ENCODE results near the gene ZNF548.
A peak's percentile ranks its signal among the peaks of the same experiment; 100 is the strongest.
"Not testable (repeated sequence)": the region's sequence is repeated elsewhere in the genome, so short reads cannot be mapped to it uniquely, and the experiment has no call there.

The ZNF548 gene

DNA sequence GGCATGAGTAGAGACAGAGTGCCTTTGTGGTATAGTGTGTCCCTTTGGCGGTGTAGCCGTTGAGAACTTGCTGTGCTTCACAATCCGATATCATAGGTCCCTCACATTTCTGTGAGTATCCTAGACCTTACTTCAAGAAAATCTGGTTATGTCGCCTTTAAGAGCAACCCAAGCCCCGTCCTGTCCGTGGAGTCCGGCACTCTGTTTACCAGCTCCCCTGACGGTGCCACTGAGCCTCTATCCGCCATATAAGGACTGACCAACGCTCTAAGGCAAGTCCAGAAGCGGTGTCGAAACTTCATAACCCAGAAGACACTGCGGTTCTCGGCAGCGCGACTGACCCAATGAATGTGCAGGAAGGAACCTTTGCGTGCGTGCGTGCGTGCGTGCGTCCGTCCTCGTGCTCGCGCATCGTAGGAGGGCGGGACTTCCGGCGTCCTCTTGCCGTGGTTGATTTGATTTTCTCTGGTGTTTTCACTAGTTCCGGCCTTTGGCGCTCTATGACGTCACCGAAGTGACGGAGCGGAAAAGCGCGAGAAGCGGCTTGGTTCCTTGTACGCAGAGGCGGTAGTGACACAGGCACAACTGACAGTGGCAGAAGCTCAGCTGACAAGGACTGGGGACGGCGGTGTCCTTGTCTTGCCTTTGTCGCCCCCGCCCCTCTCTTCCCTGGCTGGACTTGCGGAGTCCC, 26.5 kb upstream of the ZNF548 start, which contains the start of the genes TRAPPC2B and ZNF547:
TSS of gene TRAPPC2B (plus strand) at position 555 of the 691 bp plus-strand sequence. CDS start 1,283 bp downstream, outside the sequence.
TSS of gene ZNF547 (plus strand) at position 555 of the 691 bp plus-strand sequence. CDS start 5,005 bp downstream, outside the sequence.
- Histone ChIP-seq H3K4me1 (ENCODE audit: control insufficient read depth, insufficient read depth, low read length) (no peaks in the 10 kb centered on the region), H3K27ac (ENCODE audit: low read length) (no peak within 1 kb of the TSS), H3K27me3 (ENCODE audit: control insufficient read depth, insufficient read depth, low read length) (no peaks in the 10 kb centered on the region), H3K36me3 (ENCODE audit: control insufficient read depth, insufficient read depth, low read length) (no peaks in the 10 kb centered on the region; the same call in 1 of the 2 replicates), H3K9me3 (ENCODE audit: control insufficient read depth, insufficient read depth, low read length) (no peaks in the 10 kb centered on the region), H3K4me3 (ENCODE audit: low read length) (peak within 1 kb of the TSS; percentile 66; the same call in 1 of the 2 replicates)
- no CpG with 5 or more reads among the region's 47 CpGs for WGBS (ENCODE audit: insufficient coverage, insufficient read length)
- peak; percentile 98 for DNase-seq (ENCODE audit: low read depth, low spot score)

DNA sequence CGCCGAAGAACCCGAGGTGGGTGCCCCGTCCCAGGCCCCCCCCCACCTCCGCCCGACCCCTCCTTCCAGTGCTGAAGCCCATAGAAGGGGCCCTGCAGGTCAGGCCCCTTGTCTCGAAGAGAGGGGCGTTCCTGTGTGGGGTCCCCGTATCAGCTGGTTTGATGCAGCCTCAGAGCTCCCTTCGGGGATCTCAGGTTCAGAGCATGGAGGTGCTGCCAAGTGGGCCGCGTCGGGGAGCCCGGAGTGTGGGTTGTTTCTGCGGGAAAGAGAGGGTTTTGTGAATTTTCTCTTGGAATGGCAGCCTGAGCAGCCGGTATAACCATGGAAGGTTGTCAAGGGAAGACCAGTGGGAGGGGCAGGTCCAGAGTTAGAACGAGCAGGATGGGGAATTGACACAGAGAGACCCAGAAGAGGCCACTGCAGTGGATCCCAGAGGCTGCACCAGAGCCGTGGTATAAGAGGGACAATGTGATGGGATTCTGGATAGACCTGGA, 25.9 kb upstream of the ZNF548 start:
- H3K9me3 ChIP-seq (ENCODE audit: control insufficient read depth, insufficient read depth, low read length), result no peaks in the 10 kb centered on the region
- no CpG with 5 or more reads among the region's 18 CpGs for WGBS (ENCODE audit: insufficient coverage, insufficient read length)
- H3K4me3 ChIP-seq (ENCODE audit: low read length), result peak overlapping the region; percentile 52; the same call in 1 of the 2 replicates
- no peaks in the 10 kb centered on the region; the same call in 1 of the 2 replicates for H3K36me3 ChIP-seq (ENCODE audit: control insufficient read depth, insufficient read depth, low read length)
- DNase-seq (ENCODE audit: low read depth, low spot score), result no peak
- H3K27ac ChIP-seq (ENCODE audit: low read length), result no peak overlapping the region
- no peaks in the 10 kb centered on the region for H3K4me1 ChIP-seq (ENCODE audit: control insufficient read depth, insufficient read depth, low read length)
- H3K27me3 ChIP-seq (ENCODE audit: control insufficient read depth, insufficient read depth, low read length), result no peaks in the 10 kb centered on the region

DNA sequence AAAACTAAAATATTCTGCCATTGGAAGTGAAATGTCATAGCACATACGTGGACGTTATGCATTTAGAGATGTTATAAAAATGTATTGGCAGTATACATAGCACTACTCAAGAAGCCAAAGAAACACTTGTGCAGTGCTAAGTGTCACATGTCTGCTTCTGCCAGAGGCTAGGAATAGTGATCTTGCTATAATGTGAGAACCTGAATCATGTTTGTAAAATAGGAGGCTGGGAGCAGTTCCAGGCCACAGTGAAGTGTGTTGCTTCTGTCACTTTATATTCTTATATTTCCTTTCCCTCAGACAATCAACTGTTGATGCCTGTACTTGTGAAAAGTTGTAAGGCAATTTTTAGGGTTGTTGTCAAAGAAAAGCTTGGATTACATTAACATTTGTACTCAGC, 22.9 kb upstream of the ZNF548 start:
- WGBS (ENCODE audit: insufficient coverage, insufficient read length), result no CpG with 5 or more reads among the region's 2 CpGs
- Histone ChIP-seq H3K4me1 (ENCODE audit: control insufficient read depth, insufficient read depth, low read length) (no peaks in the 10 kb centered on the region), H3K9me3 (ENCODE audit: control insufficient read depth, insufficient read depth, low read length) (no peaks in the 10 kb centered on the region), H3K27me3 (ENCODE audit: control insufficient read depth, insufficient read depth, low read length) (no peaks in the 10 kb centered on the region), H3K27ac (ENCODE audit: low read length) (no peak overlapping the region), H3K4me3 (ENCODE audit: low read length) (no peak overlapping the region), H3K36me3 (ENCODE audit: control insufficient read depth, insufficient read depth, low read length) (no peaks in the 10 kb centered on the region)
- no peak for DNase-seq (ENCODE audit: low read depth, low spot score)

DNA sequence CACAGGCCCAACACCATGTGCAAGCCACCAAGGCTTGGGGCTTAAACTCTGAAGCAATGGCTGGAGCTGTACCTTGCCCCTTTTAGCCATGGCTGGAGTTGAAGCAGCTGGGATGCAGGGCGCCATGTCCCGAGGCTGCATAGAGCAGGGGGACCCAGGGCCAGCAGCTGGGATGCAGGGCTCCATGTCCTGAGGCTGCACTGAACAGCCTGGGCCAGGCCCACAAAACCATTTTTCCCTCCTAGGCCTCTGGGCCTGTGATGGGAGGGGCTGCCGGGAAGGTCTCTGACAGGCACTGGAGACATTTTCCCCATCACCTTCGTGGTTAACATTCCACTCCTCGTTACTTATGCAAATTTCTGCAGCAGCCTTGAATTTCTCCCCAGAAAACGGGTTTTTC, 15.5 kb upstream of the ZNF548 start:
- H3K27ac ChIP-seq (ENCODE audit: low read length), result no peak overlapping the region
- no CpG with 5 or more reads among the region's 6 CpGs for whole genome bisulfite sequencing (ENCODE audit: insufficient coverage, insufficient read length)
- no peaks in the 10 kb centered on the region for H3K4me1 ChIP-seq (ENCODE audit: control insufficient read depth, insufficient read depth, low read length)
- H3K27me3 ChIP-seq (ENCODE audit: control insufficient read depth, insufficient read depth, low read length), result no peaks in the 10 kb centered on the region
- no peak overlapping the region for H3K4me3 ChIP-seq (ENCODE audit: low read length)
- no peak for DNase-seq (ENCODE audit: low read depth, low spot score)
- H3K36me3 ChIP-seq (ENCODE audit: control insufficient read depth, insufficient read depth, low read length), result peaks cover 7% of the 10 kb centered on the region
- peaks cover 5% of the 10 kb centered on the region for H3K9me3 ChIP-seq (ENCODE audit: control insufficient read depth, insufficient read depth, low read length)

DNA sequence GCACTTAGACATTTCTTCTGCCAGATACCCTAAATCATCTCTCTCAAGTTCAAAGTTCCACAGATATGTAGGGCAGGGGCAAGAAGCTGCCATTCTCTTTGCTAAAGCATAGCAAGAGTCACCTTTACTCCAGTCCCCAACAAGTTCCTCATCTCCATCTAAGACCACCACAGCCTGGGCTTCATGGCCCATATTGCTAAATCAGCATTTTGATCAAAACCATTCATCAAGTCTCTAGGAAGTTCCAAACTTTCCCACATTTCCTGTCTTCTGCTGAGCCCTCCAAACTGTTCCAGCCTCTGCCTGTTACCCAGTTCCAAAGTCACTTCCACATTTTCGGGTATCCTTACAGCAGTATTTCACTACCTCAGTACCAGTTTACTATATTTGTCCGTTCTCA, 15.0 kb upstream of the ZNF548 start:
- no CpG with 5 or more reads among the region's 2 CpGs for WGBS (ENCODE audit: insufficient coverage, insufficient read length)
- not testable (repeated sequence) for H3K27me3 ChIP-seq (ENCODE audit: control insufficient read depth, insufficient read depth, low read length); H3K4me3 ChIP-seq (ENCODE audit: low read length); H3K9me3 ChIP-seq (ENCODE audit: control insufficient read depth, insufficient read depth, low read length); H3K4me1 ChIP-seq (ENCODE audit: control insufficient read depth, insufficient read depth, low read length); H3K27ac ChIP-seq (ENCODE audit: low read length); H3K36me3 ChIP-seq (ENCODE audit: control insufficient read depth, insufficient read depth, low read length); DNase-seq (ENCODE audit: low read depth, low spot score)

DNA sequence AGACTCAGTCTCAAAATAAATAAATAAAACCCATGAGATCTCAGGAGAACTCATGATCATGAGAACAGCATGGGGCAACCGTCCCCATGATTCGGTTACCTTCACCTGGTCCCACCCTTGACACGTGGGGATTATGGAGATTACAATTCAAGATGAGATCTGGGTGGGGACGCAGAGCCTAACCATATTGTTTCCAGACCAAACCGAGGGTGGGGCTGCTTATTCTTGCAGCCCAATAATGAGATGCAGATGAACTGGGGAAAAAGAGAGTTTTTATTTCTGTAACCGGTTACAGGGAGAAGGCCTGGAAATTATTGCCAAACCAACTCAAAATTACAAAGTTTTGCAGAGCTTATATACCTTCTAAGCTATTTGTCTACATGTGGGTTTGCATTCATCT, 13.5 kb upstream of the ZNF548 start:
- H3K27ac ChIP-seq (ENCODE audit: low read length), result no peak overlapping the region
- no peak overlapping the region for H3K4me3 ChIP-seq (ENCODE audit: low read length)
- WGBS (ENCODE audit: insufficient coverage, insufficient read length), result no CpG with 5 or more reads among the region's 6 CpGs
- peaks cover 7% of the 10 kb centered on the region for H3K36me3 ChIP-seq (ENCODE audit: control insufficient read depth, insufficient read depth, low read length)
- H3K4me1 ChIP-seq (ENCODE audit: control insufficient read depth, insufficient read depth, low read length), result no peaks in the 10 kb centered on the region
- H3K27me3 ChIP-seq (ENCODE audit: control insufficient read depth, insufficient read depth, low read length), result no peaks in the 10 kb centered on the region
- DNase-seq (ENCODE audit: low read depth, low spot score), result no peak
- H3K9me3 ChIP-seq (ENCODE audit: control insufficient read depth, insufficient read depth, low read length), result peaks cover 5% of the 10 kb centered on the region

DNA sequence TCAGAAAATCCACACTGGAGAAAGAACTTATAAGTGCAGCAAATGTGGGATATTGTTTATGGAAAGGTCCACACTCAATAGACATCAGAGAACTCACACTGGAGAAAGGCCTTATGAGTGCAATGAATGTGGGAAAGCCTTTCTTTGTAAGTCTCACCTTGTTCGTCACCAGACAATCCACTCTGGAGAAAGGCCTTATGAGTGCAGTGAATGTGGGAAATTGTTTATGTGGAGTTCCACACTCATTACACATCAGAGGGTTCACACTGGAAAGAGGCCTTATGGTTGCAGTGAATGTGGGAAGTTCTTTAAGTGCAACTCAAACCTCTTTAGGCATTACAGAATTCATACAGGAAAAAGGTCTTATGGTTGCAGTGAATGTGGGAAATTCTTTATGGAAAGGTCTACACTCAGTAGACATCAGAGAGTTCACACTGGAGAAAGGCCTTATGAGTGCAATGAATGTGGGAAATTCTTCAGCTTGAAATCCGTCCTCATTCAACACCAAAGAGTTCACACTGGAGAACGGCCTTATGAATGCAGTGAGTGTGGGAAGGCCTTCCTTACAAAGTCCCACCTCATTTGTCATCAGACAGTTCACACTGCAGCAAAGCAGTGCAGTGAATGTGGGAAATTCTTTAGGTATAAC, 12.0 kb upstream of the ZNF548 start:
- no CpG with 5 or more reads among the region's 3 CpGs for WGBS (ENCODE audit: insufficient coverage, insufficient read length)
- Histone ChIP-seq H3K36me3 (ENCODE audit: control insufficient read depth, insufficient read depth, low read length) (peaks cover 6% of the 10 kb centered on the region), H3K27me3 (ENCODE audit: control insufficient read depth, insufficient read depth, low read length) (no peaks in the 10 kb centered on the region), H3K4me3 (ENCODE audit: low read length) (no peak overlapping the region), H3K27ac (ENCODE audit: low read length) (no peak overlapping the region), H3K9me3 (ENCODE audit: control insufficient read depth, insufficient read depth, low read length) (peaks cover 5% of the 10 kb centered on the region), H3K4me1 (ENCODE audit: control insufficient read depth, insufficient read depth, low read length) (no peaks in the 10 kb centered on the region)
- DNase-seq (ENCODE audit: low read depth, low spot score), result no peak

DNA sequence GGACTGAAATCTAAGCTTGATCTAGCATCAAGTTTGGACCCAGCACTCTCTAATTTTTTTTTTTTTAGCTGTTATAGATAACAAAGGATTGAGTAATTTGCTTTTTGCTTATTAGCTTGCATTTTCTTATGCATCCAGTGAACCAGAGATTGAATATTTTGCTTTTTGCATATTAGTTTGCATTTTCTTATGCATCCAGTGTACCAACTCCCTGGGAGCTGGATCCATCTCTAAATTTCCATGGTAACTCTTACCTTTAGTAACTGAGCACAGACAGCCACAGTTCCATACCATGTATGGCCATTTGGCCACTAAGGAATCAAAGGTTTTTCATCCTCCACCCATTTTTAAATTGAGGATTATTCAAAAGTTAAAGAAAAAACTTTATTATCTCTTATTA, 8.7 kb upstream of the ZNF548 start:
- Histone ChIP-seq H3K4me3 (ENCODE audit: low read length) (no peak overlapping the region), H3K4me1 (ENCODE audit: control insufficient read depth, insufficient read depth, low read length) (no peaks in the 10 kb centered on the region), H3K27ac (ENCODE audit: low read length) (no peak overlapping the region), H3K9me3 (ENCODE audit: control insufficient read depth, insufficient read depth, low read length) (0 out of 2 replicates have a peak, but pooled peaks cover 2% of the 10 kb centered on the region), H3K36me3 (ENCODE audit: control insufficient read depth, insufficient read depth, low read length) (no peaks in the 10 kb centered on the region), H3K27me3 (ENCODE audit: control insufficient read depth, insufficient read depth, low read length) (no peaks in the 10 kb centered on the region)
- DNase-seq (ENCODE audit: low read depth, low spot score), result no peak

DNA sequence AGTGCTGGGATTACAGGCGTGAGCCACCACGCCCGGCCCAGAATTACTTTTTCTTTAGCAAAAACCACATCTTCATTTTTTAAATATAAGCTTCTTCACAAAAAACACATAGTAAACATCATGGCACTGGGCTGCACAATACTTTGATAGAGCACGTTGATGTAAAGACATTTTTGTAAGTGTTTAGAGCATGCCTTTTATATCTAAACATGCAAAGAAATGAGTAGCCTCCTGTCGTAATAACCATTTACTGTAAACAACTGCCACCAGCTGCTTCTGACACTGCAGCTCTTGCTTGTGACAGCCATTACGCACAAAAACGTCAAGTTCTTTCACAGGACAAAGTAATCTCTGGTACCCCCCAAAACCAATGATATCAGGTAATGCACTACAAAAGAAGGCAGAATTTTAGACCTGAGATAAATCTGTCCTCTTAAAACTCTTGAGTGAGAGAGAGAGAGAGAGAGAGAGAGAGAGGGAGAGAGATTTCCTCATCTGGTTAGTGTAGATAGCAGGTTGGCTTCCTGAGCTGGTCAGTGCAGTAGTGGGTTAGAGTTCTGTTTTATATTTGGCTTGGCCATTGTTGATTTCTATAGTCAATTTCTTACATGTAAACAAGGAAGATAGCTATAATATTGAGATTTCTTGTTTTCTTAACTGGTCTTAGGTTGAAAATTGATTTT, 6.7 kb upstream of the ZNF548 start:
- Histone ChIP-seq H3K9me3 (ENCODE audit: control insufficient read depth, insufficient read depth, low read length) (no peaks in the 10 kb centered on the region), H3K27me3 (ENCODE audit: control insufficient read depth, insufficient read depth, low read length) (no peaks in the 10 kb centered on the region), H3K4me3 (ENCODE audit: low read length) (no peak overlapping the region), H3K27ac (ENCODE audit: low read length) (no peak overlapping the region), H3K36me3 (ENCODE audit: control insufficient read depth, insufficient read depth, low read length) (no peaks in the 10 kb centered on the region), H3K4me1 (ENCODE audit: control insufficient read depth, insufficient read depth, low read length) (no peaks in the 10 kb centered on the region)
- no CpG with 5 or more reads among the region's 7 CpGs for WGBS (ENCODE audit: insufficient coverage, insufficient read length)
- DNase-seq (ENCODE audit: low read depth, low spot score), result no peak

DNA sequence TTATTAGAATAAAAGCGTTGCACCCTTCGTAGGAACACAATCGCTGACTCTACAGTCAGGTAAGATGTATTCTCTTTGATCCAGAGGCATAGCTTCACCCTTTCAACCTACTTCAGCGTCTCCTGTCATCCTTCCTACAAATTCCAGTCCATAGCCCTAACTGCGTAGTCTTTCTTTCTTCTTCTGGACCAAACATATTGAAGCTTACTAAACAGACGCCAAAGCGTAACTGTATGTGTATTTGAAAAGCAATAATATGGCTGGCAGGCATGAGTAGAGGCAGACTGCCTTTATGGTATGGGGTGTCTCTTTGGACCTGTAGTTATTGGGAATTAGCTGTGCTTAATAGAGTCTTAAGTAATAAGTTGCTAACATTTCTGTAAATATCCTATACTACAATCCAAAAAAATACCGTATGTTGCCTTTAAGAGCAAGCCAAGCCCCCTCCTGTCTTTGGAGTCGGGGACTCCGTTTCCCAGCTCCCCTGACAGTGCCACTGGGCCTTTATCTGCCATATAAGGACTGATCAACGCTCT, 392 bp upstream of the ZNF548 start:
- H3K9me3 ChIP-seq (ENCODE audit: control insufficient read depth, insufficient read depth, low read length), result no peaks in the 10 kb centered on the region
- no peak overlapping the region for H3K27ac ChIP-seq (ENCODE audit: low read length)
- H3K4me1 ChIP-seq (ENCODE audit: control insufficient read depth, insufficient read depth, low read length), result no peaks in the 10 kb centered on the region; the same call in 1 of the 2 replicates
- DNase-seq (ENCODE audit: low read depth, low spot score), result no peak
- WGBS (ENCODE audit: insufficient coverage, insufficient read length), result no CpG with 5 or more reads among the region's 11 CpGs
- no peaks in the 10 kb centered on the region for H3K36me3 ChIP-seq (ENCODE audit: control insufficient read depth, insufficient read depth, low read length)
- H3K4me3 ChIP-seq (ENCODE audit: low read length), result peak overlapping the region; percentile 5; the same call in 1 of the 2 replicates
- no peaks in the 10 kb centered on the region for H3K27me3 ChIP-seq (ENCODE audit: control insufficient read depth, insufficient read depth, low read length)

All from iPS DF 6.9 (cell line).